Epithelial cell of esophagus (primary cell): Measurements from ENCODE around the gene PMIS2.

Source experiments
- DNase-seq: peaks from one replicate; pipeline ENCODE4 v3.0.0; 2010; ENCODE audit warnings: low read depth
- H3K4me3 ChIP-seq: 2 replicates; pipeline ENCODE4 v1.5.1; 2011; ENCODE audit warnings: mild to moderate bottlenecking, low read length, control low read depth
- TF ChIP-seq, protein P1 (sequence below): IDR thresholded peaks from 2 replicates; pipeline ENCODE4 v1.5.1; 2011; ENCODE audit warnings: low read depth, mild to moderate bottlenecking, low read length, control low read depth, inconsistent platforms; ENCODE audit not compliant: insufficient read depth; ENCODE audit errors: missing control alignments

The PMIS2 gene

DNA sequence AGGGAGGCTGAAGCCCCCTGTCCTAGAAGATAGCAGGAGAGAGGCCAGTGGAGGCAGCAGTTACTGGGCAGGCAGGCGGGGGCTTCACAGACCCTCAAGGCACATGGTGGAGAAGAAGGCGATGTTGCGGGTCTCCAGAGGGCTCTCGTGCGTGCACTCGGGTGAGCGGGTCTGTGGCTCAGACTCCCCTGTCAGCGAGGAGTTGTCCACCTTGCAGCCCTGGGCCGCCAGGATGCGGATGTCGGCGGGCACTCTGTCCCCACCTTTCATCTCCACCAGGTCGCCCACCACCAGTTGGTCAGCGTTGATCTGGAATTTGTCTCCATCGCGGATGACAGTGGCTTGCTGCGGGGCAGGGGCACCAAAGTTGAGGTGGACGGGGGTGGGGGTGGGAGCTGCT, 25.7 kb upstream of the PMIS2 start:
- DNase-seq = no peak
- no peak overlapping the region for H3K4me3 ChIP-seq
- TF ChIP-seq, protein P1, sequence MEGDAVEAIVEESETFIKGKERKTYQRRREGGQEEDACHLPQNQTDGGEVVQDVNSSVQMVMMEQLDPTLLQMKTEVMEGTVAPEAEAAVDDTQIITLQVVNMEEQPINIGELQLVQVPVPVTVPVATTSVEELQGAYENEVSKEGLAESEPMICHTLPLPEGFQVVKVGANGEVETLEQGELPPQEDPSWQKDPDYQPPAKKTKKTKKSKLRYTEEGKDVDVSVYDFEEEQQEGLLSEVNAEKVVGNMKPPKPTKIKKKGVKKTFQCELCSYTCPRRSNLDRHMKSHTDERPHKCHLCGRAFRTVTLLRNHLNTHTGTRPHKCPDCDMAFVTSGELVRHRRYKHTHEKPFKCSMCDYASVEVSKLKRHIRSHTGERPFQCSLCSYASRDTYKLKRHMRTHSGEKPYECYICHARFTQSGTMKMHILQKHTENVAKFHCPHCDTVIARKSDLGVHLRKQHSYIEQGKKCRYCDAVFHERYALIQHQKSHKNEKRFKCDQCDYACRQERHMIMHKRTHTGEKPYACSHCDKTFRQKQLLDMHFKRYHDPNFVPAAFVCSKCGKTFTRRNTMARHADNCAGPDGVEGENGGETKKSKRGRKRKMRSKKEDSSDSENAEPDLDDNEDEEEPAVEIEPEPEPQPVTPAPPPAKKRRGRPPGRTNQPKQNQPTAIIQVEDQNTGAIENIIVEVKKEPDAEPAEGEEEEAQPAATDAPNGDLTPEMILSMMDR = no peak

DNA sequence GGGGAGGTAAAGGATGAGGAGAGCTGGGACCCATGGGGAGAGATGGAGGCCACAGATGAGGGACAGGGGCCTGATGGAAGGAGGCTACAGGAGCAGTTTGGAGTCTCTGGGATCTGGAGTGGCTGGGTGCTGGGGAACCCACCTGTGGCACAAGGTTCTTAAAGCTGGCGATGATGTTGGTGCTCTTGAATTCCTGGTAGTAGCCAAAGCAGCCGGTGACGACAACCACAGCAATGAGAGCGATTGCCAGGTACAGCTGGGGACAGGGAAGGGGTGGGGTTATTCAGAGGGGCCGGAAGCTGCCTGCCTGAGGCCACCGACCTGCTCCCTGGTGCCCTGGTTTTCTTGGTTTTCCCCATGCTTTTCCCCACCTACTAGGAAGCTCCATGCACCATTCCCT, 25.3 kb upstream of the PMIS2 start:
- TF ChIP-seq, protein P1 = no peak
- H3K4me3 ChIP-seq = no peak overlapping the region
- DNase-seq = no peak

DNA sequence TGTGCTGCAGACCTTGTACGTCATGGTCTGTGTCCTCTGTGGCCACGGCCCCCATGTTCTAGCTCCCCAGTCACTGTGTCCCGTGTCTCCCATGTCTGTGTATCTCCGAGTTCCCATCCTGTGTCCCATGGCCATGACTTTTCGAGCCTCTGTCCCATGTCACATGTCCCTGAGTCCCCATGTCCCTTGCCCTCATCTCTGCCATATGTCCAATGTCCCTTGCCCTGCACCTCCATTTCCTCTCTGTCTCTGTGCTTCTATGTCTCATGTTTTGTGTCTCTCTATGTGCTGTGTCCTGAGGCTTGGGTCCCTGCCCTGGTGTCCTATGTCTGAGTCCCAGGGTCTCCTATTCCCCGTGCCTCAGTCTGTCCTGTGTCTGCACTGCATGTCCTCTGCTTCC, 24.5 kb upstream of the PMIS2 start:
- H3K4me3 ChIP-seq = no peak overlapping the region
- no peak for DNase-seq
- TF ChIP-seq, protein P1 = no peak

DNA sequence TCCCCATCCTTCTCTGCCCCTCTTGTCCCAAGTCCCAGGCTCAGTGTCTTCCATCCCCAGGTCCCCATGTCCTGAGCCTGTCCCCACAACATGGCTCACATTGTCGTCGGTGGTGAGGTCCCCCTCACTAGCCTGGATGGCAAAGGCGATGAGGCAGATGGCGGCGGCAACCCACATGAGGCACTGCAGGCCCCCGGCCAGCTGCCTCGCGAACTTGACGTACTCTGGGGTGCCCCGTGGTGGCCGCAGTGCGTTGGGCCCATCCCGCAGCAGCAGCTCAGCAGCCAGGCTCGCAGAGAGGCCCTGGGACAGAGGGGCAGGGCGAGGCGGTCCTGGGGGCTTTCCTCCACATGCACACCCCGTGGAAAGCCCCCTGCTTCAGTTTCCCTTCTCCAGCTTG, 23.6 kb upstream of the PMIS2 start:
- no peak for DNase-seq
- H3K4me3 ChIP-seq = no peak overlapping the region
- TF ChIP-seq, protein P1 = no peak

DNA sequence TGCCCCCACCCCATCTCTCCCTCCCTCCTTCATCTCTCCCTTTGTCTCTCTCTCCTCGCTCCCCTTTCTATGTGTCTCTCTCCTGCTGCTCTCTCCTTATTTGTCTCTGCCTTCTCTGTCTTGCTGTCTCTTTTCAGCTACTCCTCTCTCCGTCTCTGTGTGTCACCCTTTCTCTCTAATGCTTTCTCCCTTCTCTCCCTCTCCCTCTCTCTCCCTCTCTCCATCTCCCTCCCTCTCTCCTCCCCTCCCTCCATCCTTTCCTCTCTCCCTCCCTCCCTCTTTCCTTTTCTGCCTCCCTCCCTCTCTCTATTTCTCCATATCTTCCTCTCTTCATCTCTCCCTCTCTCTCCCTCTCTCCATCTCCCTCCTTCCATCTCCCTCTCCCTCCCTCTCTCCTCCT, 23.2 kb upstream of the PMIS2 start:
- TF ChIP-seq, protein P1 = no peak
- H3K4me3 ChIP-seq = no peak overlapping the region
- DNase-seq = no peak

DNA sequence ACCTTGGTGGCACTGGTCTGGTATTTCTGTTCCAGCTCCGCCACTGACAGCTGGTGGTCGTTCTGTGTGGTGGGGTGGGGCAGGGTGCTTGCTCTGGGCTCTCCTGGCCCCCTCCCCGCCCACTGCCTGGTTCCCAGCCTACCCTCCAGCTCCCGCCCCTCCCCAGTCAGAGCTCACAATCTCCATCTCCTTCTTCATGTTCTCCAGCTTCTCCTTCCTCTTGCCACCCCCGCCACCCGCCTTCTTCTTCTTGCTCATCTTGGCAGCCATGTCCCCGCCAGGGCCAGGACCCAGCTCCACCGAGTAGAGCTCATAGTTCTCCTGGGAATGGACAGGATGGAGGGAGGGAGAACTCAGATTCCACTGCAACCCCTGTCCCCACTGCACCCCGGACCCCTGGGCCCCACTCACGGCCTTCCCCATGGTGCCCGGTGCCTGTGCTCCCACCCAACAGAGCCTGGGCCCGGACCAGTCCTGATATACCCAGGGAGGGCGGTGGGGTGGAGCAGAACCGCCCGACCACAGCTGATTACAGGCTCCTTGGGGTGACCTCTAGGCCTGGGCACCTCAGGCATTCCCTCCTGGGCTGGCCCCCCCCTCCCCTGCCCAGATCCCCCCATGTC, 22.7 kb upstream of the PMIS2 start, which contains the start of gene ATP4A:
Gene ATP4A (minus strand): TSS at position 452 of the 623 bp plus-strand sequence. CDS start 29 bp downstream, at position 423.
- no peak for DNase-seq
- TF ChIP-seq, protein P1 = no peak

DNA sequence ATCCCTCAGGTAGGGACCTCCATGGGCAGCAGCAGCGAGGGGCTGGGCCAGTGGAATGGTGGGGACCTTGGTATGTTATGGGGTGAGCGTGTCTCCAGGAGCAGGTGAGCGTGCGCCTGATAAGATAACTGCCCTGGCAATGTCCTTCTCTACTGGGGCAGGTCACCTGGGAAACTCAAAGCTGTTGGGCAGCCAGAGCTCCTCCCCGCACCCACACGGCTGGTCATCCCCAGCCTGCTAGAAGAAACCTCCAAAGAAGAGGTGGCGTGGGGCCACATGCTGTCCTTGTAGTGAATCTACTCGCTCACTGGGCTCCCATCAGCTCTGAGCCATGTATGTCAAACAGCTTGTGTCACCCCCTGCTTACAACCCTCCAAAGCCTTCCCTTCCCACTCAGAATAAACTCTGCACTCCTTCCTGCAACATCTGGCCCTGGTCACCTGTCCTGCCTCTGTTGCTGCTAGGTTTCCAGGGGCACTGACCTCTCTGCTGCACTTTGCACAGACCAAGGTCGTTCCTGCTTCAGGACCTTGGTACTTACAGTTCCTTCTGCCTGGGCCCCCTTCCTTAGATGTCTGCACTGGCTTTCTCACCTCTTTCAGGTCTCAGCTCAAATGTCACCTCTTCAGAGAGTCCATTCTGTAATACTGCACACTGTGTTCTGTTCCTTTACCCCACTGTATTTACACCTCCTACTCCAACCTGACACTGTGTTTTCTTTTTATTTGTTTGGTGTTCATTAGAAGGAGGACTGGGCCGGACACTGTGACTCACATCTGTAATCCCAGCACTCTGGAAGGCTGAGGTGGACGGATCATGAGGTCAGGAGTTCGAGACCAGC, 20.7 kb upstream of the PMIS2 start:
- TF ChIP-seq, protein P1 = no peak
- no peak overlapping the region for H3K4me3 ChIP-seq
- no peak for DNase-seq

More for the DNA sequence above, 22.7 kb upstream of the PMIS2 start, which contains the start of gene ATP4A:
- H3K4me3 ChIP-seq = no peak within 1 kb of the TSS
